ENCODE data around the gene ISM2. TPM values are rescaled to one million over a fixed set of nuclear protein-coding genes. Genes with fewer than 3 reads are reported as not detected.

Gene ISM2
- total and polyA plus RNA-seq, 2 experiments from 2014 or later: 0.69 to 1.3 TPM

DNA sequence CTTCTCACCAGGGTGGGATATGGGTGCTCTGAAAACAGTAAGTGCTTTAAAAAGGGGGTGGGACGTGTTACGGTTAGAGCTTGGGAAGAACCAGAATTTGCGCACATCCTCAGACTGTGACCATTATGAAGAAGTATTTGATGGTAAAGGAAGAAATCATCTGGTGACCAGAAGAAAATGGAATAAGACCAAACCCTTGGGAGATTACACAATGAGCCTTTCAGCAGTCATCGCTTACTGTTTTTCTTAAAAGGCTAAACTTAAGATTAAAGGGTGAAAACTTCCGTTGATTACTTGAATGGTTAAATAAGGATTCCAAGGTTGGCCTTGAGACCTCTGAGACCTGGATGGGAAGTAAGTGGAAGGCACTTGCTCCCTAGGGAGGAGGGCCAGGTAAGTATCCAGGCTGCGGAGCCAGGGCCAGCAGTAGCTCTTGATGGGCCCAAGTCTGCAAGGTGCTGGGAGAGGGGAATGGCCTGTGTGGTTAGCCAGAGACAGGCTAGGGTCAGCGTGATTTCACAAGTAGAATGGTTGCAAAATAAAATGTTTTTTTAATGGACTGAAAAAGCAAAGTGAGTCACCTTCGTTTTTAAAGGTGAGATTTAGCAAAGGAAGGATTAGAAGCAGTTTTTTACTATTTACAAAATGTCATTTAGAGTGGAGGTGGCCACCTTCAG lies 13.0 kb upstream of the ISM2 start:
- no peaks in the 10 kb centered on the region for H3K4me1 ChIP-seq (ENCODE audit: insufficient read depth)
- no peak overlapping the region for H3K4me2 ChIP-seq
- H3K4me1 Mint-ChIP-seq: no peaks in the 10 kb centered on the region
- no peak overlapping the region for H3K27ac ChIP-seq (ENCODE audit: low read depth)
- DNase-seq (ENCODE audit: low spot score) (no peak), ATAC-seq (no peak)
- peaks cover 11% of the 10 kb centered on the region; the same call in 1 of the 2 replicates for H3K36me3 ChIP-seq (ENCODE audit: insufficient read depth)
- H3K9me3 Mint-ChIP-seq: no peaks in the 10 kb centered on the region
- no peak overlapping the region for H3K4me3 Mint-ChIP-seq
- H3K4me3 ChIP-seq: no peak overlapping the region
- no peak overlapping the region for H2AFZ ChIP-seq
- no peaks in the 10 kb centered on the region for H3K9me2 ChIP-seq (ENCODE audit: insufficient read depth)
- H3F3A ChIP-seq (replicated peaks; ENCODE audit: low read depth): no peaks in the 10 kb centered on the region
- H3K27me3 ChIP-seq (ENCODE audit: insufficient read depth): no peaks in the 10 kb centered on the region
- H3K27me3 Mint-ChIP-seq (ENCODE audit: insufficient read depth, low read depth, poor library complexity): no peaks in the 10 kb centered on the region
- no peaks in the 10 kb centered on the region for H3K79me2 ChIP-seq (replicated peaks; ENCODE audit: insufficient read depth)
- H3K36me3 Mint-ChIP-seq (ENCODE audit: low read depth): peaks cover 16% of the 10 kb centered on the region; the same call in 2 of the 3 replicates
- no peaks in the 10 kb centered on the region for H4K20me1 ChIP-seq (replicated peaks; ENCODE audit: insufficient read depth)
- TF ChIP-seq, protein P1, sequence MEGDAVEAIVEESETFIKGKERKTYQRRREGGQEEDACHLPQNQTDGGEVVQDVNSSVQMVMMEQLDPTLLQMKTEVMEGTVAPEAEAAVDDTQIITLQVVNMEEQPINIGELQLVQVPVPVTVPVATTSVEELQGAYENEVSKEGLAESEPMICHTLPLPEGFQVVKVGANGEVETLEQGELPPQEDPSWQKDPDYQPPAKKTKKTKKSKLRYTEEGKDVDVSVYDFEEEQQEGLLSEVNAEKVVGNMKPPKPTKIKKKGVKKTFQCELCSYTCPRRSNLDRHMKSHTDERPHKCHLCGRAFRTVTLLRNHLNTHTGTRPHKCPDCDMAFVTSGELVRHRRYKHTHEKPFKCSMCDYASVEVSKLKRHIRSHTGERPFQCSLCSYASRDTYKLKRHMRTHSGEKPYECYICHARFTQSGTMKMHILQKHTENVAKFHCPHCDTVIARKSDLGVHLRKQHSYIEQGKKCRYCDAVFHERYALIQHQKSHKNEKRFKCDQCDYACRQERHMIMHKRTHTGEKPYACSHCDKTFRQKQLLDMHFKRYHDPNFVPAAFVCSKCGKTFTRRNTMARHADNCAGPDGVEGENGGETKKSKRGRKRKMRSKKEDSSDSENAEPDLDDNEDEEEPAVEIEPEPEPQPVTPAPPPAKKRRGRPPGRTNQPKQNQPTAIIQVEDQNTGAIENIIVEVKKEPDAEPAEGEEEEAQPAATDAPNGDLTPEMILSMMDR (conservative IDR thresholded peaks at IDR 0.05; ENCODE audit: low read depth in 2 of 2): no peak
- TF ChIP-seq ETS1 (IDR thresholded peaks at IDR 0.05) (no peak), POLR2AphosphoS5 (IDR thresholded peaks at IDR 0.05; ENCODE audit: low read depth) (no peak), EZH2 (IDR thresholded peaks at IDR 0.05; ENCODE audit: low read depth, unreplicated experiment) (no peak), ZNF462 (CRISPR knock-in tag; IDR thresholded peaks at IDR 0.05) (no peak), EZH2phosphoT487 (IDR thresholded peaks at IDR 0.05; ENCODE audit: unreplicated experiment) (no peak), ZNF114 (CRISPR knock-in tag; IDR thresholded peaks at IDR 0.05) (no peak), NANOG (IDR thresholded peaks at IDR 0.05; ENCODE audit: borderline replicate concordance) (no peak), REST (IDR thresholded peaks at IDR 0.05; ENCODE audit: unreplicated experiment) (no peak), STAT1 (IDR thresholded peaks at IDR 0.05; ENCODE audit: unreplicated experiment) (no peak)
- no peak overlapping the region for H3K27ac Mint-ChIP-seq

All from GM23338 (cell line).